Inferior parietal cortex (tissue), 1 donor: ENCODE measurements around the gene GOLGA7B.

Experiments used
- DNase-seq: peaks from one replicate; pipeline ENCODE4 v3.0.0-alpha.2; 2016; ENCODE audit errors: extremely low spot score

The GOLGA7B gene

DNA sequence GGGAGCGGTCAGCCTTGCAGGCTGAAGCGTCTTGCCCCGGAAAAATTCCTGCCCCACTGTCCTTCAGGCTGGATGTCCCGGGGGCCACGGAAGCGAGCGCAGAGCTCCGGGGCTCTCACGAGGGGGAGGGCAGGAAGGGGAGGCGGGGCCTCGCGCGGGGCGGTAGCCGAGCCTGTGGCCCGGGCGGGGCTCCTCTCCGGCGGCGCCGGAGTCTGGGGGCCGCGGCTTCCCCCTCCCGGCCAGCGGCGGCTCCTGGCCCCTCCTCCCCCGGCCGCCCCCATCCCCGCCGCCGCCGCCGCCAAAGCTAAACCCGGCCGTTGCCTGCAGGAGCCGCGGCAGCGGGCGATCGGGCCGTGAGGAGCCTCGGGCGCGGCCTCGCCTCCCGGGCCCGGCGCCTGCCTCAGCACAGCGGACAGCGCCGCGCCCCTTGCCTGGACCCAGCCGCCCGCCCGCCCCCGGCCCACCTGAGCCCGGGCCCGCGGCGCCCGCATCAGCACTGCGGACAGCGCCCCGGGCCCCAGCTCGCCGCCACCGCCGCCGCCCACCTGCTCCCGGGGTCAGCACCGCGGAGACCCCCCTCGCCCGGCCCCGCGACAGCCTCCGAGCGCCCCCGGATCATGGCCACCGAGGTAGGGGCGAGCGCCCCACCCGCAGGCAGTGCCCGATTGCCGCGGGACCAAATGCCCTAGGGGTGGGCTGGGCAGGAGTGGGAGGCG, at the start of gene GOLGA7B:
Gene GOLGA7B (plus strand): TSS at position 157 of the 716 bp plus-strand sequence. CDS start 461 bp downstream, at position 618.
- no peak for DNase-seq

DNA sequence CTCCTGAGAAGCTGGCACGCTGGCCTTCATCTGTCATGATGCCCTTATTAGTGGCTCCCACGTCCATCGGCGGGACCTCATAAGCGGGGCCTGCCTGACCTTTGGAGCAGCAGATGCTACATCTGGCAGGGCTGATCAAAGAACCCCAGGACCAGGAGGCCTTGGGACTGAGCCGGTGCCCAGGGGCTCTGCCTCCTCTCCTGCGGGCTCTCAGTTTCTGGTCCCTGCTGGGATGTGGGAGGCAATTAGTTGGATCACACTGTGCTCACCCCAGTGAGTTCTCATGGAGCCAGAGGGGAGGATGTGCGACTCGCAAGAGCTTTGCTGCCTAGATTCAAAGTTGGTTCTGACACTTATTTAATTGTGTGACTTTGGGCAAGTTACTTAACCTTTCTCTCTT, 49.2 kb upstream of the GOLGA7B start:
- DNase-seq = no peak

DNA sequence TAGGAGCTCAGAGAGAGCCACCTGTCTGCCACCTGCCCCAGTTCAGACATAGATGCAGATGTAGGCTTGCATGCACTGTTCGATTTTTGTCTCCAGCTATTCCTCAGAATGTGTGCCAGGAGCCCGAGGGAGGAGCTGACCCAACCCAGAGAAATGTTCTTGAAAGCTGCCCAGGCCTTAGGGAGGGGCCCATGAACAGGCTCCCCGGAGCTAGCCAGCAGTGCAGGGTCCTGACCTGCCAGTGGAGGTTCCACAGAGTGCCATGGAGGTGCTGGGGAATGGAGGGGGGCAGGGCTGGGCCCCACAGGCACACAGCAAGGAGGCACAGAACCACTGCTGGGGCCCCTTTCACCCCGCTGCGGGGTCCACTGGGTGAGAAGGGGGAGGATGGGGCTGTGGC, 48.2 kb upstream of the GOLGA7B start:
- DNase-seq = no peak

DNA sequence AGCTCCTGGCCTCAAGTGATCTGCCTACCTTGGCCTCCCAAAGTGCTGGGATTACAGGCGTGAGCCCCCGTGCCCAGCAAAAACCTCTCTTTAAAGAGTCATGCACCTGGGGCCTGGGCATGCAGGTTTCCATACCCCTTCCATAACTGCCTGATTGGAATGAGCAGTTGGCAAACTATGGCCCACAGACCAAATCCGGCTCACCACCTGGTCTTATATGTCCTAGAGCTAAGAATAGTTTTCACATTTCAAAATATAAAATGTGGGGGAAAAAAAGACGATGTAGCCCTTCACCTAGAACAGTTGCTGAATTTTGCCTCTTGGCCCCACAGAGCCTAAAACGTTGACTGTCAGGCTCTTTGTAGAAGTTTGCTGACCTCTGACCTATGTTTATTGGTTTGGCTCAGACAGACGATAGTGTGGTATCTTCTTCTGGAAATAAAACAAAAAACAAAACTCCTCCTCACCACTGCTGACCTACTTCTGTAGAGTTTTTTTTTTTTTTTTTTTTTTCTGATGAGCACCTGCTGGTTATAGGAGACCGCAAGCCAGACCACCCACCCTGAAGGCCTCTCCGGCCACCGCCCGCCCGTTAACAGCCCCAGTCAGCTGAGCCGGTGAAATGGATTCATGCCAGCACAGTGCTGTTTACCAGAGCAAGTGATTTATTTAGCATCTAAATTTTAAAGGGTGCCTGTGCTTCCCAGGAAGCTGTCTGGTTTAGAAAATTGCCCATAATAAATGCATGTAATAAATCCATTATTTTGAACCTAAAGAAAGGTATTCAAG, 44.4 kb upstream of the GOLGA7B start:
- no peak for DNase-seq

DNA sequence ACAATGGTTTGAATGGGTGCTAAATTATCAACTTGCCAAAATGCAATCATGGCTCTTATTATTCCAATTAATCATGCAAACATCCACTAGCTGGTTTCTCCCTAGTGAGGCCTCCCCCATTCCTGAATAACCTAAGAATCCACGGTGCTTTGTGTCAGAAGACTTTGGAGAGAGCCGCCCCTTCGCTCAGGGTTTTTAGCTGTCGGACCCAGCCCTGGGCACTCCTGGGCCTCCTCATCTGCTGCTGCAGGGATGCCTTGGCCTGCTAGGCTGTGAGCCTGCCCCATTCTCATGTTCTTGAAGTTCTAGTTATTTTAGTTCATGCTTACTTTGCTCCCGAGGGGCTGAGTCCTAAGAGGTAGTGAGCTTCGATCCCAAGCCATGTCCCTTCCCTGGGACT, 43.7 kb upstream of the GOLGA7B start:
- no peak for DNase-seq

DNA sequence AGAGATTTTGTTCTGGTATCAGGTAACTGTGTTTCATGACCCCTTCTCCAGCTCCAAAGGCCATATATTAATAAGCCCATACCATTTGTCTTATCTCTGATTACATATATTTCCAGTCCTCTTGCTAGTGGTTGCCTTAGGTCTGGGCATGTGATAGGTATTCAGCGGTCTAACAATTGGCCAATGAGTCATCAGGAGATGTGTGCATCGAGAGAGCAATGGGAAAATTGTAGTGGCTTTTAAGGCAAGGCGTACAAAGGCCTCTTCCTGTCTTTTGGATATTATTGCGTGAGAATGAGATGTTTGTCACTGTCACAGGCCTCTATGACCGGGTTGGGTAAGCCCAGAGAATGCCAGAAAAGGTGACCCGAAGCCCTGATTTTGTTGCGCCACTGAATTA, 39.2 kb upstream of the GOLGA7B start:
- DNase-seq = no peak

DNA sequence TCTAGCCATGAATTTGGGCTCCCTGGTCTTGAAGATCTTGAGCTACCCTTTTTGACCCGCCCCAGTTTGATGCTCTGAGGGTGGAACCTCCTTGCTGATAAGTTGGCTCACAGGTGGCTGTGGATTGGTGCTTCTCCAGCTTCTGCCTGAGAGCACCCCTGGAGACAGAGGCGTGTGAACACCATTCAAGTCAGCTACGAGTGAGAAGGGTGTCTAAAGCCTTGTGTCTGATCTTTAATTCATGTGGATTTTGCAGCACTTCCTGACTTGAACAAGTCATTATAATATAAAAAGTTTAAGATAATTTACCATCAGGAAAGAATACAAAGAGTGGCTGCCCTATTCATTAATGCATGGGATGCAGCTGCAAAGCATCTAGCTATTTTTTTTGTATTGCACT, 37.7 kb upstream of the GOLGA7B start:
- no peak for DNase-seq

DNA sequence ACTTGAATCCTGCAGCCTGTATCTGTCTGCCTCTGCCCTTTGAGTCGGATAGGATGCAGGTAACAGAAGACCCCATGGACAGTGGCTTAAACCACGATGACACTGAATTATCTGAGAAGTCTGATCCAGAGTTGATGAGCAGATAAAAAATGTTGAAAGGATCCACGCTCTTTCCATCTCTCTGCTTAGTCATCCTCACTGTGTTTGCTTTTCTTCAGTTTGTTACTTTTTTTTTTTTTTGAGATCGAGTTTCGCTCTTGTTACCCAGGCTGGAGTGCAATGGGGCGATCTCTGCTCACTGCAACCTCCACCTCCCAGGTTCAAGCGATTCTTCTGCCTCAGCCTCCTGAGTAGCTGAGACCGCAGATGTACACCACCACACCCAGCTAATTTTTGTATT, 36.9 kb upstream of the GOLGA7B start:
- no peak for DNase-seq

DNA sequence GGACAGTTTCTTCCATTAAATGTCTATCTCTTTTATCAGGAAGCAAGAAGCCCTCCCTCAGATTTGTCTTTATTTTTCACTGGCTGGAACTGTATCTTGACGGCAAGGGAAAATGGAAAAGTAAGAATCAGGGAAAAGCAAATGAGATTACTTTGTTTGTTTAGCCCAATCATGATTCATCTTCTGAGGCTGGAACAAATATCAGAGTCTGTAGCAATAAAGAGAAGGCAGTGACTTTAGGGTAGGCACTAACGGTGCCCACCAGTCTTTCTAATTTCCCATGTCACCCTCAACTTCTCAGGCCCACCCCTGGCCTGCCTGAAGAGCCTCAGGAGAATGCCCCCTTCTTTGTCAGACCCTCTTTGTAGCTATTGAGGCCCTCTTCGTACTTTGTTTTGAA, 36.3 kb upstream of the GOLGA7B start:
- DNase-seq = no peak

DNA sequence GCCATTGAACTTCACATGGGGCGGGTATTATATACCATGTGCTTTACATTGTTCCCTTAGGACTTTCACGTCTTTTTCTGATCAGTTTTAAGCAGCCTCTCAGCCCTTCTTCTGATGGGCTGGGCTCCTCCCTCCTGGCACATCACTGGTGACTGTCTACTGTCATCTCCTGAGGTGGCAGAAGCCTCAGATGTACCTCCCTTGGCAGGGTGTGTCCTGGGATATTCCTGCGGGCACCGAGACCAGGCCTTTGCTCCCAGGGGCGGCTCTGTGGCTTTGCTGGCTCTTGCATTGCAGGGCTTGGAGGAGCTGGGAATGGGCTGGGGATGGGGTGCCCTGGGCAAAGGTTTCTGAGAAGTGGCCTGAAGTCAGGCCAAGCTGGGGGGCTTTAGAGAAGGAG, 34.6 kb upstream of the GOLGA7B start:
- no peak for DNase-seq

DNA sequence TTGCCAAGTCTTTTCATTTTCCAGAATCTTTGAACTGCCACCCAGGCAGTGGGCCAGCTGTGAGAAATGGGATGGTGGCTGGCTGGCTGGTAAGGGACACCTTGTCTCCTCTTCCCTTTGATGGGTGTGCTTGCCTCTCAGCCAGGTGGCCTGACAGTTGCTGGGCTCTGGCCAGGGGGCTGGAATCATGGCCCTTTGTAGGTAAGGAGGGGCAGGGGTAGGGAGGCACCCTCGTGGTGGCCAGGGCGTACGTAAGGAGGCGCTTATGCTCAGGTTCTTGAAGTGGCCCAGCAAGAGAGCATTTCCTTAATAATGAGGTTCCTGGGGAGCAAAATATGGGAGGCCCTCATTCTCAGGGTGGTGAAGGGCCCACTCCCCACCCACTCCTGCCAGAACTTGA, 33.0 kb upstream of the GOLGA7B start:
- no peak for DNase-seq

DNA sequence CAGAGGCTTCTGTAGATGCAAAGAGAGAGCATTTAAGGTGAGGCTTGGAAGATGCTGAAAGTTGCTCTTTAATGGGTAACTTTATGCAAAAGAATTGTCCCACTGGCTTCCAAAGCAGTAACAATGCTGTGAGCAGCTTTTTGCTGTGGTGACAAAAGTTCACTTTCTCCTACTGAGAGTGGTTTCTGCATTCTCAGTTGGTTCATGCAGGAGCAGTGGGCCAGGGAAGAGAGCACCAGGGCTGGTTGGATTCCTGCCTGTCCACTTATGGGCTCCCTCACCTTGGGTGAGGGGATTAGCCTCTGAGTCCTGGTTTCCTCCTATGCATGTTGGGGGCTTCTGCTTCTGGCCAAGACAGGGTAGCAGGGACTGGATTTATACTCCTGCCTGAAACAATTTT, 31.1 kb upstream of the GOLGA7B start:
- DNase-seq = no peak

DNA sequence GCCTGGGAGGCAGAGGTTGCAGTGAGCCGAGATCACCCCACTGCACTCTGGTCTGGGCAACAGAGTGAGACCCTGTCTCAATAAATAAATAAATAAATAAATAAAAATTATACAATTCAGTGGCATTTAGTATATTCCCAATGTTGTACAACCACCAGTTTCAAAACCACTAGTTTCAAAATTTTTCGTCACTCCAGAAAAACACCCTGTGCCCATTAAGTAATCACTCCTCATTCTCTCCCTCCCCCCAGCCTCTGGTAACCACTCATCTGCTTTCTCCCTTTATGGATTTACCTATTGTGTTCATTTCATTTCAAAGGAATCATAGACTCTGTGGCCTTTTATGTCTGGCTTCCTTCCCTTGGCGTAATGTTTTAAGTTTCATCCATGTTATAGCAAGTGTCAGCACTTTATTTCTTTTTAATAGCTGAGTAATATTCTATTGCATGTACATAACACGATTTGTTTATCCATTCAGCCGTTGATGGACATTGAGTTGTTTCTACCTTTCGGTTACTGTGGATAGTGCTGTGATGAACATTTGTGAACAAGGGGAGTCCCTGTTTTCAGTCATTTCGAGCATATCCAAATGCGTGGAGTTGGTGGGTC, 29.4 kb upstream of the GOLGA7B start:
- no peak for DNase-seq

DNA sequence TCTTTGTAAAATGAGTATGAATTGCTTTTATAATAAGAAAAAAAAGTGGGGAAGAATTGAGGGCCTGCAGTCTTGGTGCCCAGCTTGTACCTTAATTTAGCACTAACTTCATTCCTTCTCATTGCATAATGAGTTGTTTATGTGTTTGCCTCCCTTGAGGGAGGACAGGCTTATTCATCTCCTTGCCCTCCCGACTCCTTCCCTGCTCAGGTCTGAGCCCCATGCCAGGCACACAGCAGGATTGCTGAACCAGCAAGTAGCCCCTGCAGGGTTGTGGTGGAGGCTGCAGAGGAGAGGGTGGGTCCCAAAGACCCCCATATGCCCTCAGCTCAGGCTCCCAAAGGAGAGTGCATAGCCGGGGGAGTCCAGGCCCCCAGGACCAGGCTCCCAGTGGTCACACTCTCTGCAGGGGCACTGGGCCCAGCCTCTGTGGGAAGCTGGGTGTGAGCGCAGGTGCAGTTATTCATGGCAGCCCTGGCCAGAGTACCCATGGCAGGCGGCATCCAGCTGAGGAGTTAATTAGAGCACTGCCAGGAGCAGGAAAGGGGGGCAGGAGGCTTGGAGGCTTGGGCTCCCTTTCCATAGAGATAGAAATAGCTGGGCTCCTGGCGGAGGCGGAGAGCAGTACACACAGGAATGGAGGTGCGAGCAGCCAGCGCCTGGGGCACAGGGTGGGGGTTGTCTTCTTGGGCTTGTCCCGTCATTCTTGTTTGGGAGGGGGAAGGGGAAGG, 28.2 kb upstream of the GOLGA7B start:
- no peak for DNase-seq

DNA sequence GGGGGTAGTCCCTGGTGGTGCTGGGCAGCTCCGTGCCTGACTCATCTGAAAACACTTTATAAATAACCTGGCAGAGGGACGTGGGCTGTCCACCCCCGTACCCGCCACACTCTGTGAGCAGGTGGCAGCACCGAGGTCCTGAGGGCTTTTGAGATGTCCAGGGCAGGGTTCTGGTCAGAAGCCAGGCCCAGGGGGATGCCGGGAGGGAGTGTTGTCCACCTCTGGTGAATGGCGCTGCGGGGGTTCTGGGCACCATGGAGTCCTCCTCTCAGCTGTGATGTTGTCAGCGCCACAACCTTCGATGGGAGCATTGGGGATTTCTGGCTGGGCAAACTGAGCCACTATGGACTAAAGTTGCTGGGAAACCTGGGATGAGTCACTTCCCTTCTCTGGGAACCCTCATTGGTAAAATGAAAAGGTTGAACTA, 27.4 kb upstream of the GOLGA7B start:
- no peak for DNase-seq

DNA sequence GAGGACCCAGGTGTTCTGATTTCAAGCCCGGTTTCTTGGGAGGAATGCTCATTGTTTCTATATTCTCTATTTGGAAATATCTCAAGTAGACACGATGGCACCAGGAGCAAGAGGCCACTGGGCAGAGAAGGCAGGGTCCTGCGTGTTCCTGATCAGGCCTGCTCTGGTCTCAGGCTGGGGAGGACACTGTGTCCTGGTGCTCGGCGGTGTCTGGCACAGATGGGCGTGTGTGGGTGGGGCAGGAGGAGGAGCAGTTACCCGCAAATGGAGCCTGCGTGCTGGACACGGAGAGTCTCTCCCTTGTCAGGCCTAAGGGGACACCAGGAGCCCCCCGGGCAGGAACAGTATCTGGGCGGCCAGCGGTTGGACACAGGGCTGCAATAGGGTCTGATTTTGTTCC, 25.9 kb upstream of the GOLGA7B start:
- DNase-seq = no peak

DNA sequence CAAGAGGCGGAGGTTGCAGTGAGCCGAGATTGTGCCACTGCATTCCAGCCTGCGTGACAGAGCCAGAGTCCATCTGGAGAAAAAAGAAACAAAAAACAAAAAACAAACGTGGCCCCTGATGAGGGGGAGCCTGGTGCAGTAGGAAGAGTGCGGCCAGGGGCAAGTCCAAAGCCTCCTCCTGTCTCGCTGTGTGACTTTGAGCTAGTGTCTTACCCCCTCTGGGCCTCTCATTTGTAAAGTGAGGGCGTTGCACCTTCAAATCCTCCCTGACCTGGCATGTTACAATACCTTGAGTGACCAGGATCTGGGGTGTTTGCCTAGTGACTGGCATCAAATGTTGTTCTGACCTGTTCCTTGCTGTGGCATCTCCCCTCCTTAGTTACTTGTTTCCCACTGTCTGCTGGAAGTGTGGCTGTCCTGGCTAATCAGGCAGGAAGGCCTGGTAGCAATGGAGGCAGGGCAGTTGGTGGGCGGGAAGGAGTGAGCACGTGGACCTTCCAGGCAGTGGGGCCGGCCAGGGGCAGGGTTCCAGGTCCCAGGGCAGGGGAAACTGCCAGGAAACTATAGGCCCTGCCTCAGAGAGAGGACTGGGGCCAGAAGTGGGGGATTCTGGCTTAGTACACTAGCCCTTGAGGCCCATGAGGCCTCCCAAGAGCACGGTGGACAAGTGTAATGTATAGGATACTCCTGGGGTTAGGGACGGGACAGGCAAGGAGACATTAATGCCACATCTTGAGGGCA, 24.5 kb upstream of the GOLGA7B start:
- DNase-seq = no peak

DNA sequence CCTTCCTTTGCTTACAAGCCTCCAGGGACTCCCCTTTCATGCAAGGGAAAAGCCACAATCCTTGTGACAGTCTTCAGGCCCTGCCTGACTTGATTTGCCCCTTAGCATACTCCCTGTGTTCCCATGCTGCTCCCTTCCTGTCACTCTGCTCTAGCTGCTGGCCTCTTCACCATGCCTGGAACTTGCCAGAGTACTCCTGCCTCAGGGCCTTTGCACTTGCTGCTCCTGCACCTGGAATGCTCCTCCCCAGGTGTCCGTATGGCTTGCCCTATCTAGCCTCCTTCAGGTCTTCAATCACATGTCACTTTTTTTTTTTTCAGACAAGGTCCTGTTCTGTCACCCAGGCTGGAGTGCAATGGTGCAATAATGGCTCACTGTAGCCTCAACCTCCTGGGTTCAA, 22.8 kb upstream of the GOLGA7B start:
- no peak for DNase-seq

DNA sequence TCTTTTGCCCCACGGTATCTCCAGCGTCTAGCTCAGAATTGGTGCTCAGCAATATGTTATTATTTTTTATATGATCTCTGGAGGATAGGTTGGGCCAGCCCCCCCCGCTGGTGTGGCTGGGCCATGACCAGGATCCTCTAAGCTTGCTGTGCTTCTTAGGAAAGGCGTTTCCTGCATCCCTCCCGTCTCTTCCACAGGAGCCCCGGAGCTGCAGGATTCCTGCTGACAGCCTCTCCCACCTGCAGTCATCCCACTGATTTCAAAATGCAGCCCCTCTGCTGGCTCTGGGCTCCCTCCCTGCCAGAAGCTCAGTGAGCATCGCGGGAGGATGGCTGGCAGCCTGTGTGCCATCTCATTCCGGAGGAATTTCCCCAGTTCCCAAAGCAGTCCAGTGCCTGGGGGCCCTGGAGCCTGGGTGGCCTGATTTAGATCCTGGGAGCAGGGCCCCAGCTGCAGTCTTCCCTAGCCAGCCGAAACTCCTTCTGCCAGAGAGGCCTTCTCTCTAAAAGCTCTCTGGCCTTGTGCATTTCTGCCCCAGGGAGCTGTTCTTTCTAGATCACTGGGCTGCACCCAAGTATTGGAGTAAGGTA, 21.8 kb upstream of the GOLGA7B start:
- no peak for DNase-seq

DNA sequence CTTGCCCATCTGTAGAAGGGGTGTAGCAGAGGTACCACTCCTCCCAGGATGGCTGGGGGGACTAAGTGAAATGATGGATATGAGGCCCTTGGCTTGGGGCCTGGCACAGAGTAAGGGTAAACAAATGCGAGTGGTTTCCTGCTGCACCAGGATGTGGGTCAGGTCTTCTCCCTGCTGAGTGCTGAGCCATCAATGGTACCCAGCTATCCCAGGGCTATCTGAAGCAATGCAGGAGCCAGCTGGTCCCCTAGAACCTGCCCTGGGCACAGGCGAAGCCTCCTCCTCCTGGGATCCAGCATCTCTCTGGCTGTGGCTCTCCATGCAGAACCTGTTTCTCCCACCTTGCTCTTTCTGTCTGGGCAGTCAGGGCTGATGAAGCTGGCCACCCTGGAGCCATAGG, 20.9 kb upstream of the GOLGA7B start:
- DNase-seq = no peak

DNA sequence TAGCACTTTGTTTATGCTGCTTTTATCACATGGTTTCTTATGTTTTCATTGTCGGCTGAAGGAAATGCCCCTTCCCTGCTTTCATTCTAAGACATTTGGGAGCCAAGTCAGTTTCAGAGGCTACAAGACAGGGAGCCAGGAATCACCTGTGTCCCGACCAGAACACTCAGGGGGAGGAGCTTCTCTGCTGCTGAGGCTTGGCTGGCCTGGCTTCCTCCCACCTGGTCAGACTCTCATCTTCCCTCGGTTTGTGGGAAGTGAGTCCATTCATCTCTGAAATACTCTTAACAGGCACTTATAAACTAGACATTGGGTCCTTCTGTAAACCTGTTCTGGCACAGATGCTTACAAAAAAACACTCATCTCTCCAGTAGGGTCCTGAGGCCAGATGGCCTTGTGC, 19.6 kb upstream of the GOLGA7B start:
- DNase-seq = no peak
